GM18508 (cell line): ENCODE data around the gene FAM81B.

Experiments
- ATAC-seq: cut with Tn5 transposase; IDR thresholded peaks from one replicate; pipeline ENCODE4 v1.9.1; 2021; ENCODE audit warnings: moderate number of reproducible peaks; ENCODE audit not compliant: insufficient read depth, unreplicated experiment

FAM81B gene

GRCh38 chr5:95449460-95449859, 58.3 kb downstream of the FAM81B start:
- no peak for ATAC-seq

DNA sequence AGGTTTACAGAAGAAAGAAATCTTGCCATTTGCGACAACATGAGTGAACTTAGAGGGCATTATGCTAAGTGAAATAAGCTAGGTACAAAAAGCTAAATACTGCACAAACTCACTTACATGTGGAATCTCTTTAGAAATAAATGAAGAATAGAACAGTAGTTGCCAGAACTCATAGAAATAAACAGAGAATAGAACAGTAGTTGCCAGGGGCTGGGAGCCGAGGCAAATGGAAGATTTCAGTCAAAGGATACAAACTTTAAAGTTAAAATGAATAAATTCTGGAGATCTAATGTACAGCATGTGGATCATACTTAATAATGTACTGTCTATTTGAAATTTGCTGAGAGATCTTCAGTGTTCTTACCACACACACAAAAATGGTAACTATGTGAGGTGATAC, 63.4 kb downstream of the FAM81B start:
- no peak for ATAC-seq

DNA sequence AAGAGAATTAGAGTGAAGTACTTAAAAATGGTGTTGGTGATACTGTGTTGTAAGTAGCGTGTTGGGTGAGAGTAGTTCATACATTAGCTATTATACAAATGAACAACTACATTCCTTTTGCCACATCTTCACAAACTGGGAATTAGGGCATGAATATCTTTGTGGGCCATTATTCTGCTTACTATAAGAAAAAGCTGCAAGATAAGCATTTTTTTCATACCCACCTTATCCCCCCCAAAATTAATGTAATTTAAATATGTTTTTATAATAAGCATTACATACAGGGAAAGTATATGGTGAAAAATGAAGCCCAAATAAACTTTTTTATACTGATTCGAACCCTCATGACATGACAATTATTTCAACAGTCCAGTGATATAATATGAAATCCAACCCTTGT, 69.5 kb downstream of the FAM81B start:
- ATAC-seq = no peak

GRCh38 chr5:95471487-95471886, 80.3 kb downstream of the FAM81B start:
- no peak for ATAC-seq

GRCh38 chr5:95471942-95472341, 80.8 kb downstream of the FAM81B start:
- ATAC-seq = no peak

GRCh38 chr5:95484421-95484820, 93.3 kb downstream of the FAM81B start:
- no peak for ATAC-seq

DNA sequence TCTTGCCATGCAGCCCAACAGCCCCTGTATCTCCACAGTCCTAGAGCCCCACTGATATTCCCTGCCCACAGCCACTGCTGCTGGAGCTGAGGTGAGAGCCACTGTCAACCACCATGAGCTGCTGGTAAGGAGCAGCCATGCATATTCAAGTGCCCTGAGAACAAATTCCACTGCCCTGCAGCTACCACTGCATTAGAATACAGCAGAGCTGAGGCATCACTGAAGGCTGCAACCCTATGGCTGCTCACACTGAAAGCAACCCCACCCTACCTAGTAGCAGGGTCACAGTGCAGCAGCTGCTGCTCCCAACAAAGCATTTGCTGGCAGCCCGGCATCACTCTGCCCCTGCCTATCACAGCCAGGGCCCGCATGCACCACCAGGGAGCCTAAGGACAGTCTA, 95.0 kb downstream of the FAM81B start:
- no peak for ATAC-seq

DNA sequence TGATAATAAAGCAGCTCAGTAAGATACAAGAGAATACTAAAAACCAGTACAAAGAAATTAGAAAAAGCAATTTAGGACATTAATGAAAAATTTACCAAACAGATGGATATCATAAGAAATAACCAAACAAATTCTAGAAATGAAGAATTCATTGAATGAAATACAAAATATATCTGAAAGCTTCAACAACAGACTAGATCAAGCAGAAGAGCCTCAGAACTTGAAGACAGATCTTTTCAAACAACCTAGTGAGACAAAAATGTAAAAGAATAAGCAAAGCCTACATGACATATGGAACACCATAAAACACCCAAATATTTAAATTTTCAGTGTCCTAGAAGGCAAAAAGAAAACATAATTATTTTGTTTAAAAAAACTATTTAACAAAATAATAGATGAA, 96.7 kb downstream of the FAM81B start:
- ATAC-seq = no peak
